Nephron (organoid): Measurements from ENCODE around the gene TENT5A.

Experiments
- H3K27ac Mint-ChIP-seq, 3 experiments: 2 replicates each; pipeline ENCODE4 v1.8.0; 2020; ENCODE audit warnings: mixed read lengths in 3 of 3, mild to moderate bottlenecking in 2 of 3, moderate library complexity in 1 of 3
- H3K27me3 Mint-ChIP-seq: 2 replicates; pipeline ENCODE4 v1.8.0; 2021; ENCODE audit warnings: low read depth, mild to moderate bottlenecking, moderate library complexity, mixed read lengths
- H3K36me3 Mint-ChIP-seq: 2 replicates; pipeline ENCODE4 v1.8.0; 2020; ENCODE audit warnings: low read depth, mixed read lengths
- H3K4me1 Mint-ChIP-seq: 2 replicates; pipeline ENCODE4 v1.8.0; 2020; ENCODE audit warnings: mixed read lengths
- H3K4me3 Mint-ChIP-seq, 3 experiments: 2 replicates each; pipeline ENCODE4 v1.8.0; 2020; ENCODE audit warnings: mild to moderate bottlenecking in 3 of 3, mixed read lengths in 3 of 3, moderate library complexity in 2 of 3
- H3K9me3 Mint-ChIP-seq: 2 replicates; pipeline ENCODE4 v1.8.0; 2020; ENCODE audit warnings: mixed read lengths
- CTCF ChIP-seq, 3 experiments: fragments of 200-600 bp; sonication (generic); IDR thresholded peaks; one replicate each; pipeline ENCODE4 v1.5.0; 2021; ENCODE audit warnings: antibody characterized with exemption in 3 of 3; ENCODE audit not compliant: unreplicated experiment in 3 of 3

The TENT5A gene

DNA sequence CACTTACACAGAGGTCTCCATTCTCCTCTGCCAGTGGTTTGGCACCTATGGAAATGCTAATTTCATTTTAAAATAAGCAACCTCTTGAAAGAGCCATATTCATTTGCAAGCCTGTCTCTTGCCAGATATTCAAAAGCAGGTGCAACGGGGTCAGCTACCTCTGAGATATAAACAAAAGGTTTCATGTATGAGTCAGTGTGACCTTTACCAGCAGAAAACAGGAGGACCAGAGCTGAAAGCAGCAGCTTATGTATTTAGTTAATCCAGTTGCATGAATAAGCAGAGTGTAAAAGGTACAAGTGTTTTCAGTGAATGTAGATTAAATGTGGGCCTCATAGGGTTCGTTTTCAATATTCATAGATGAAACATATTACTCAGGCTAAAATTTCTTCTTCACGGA lies 56.0 kb downstream of the TENT5A start:
- H3K27me3 Mint-ChIP-seq: no peaks in the 10 kb centered on the region
- TF ChIP-seq CTCF (IDR thresholded peaks at IDR 0.05; ENCODE audit: unreplicated experiment in 3 of 3): no peak
- H3K36me3 Mint-ChIP-seq: no peaks in the 10 kb centered on the region
- no peaks in the 10 kb centered on the region for H3K9me3 Mint-ChIP-seq
- no peak overlapping the region for H3K27ac Mint-ChIP-seq
- no peaks in the 10 kb centered on the region for H3K4me1 Mint-ChIP-seq
- H3K4me3 Mint-ChIP-seq: no peak overlapping the region
